Chondrocyte (in vitro differentiated cells): ENCODE data around the gene UNC13B. TPM values are rescaled to one million over a fixed set of nuclear protein-coding genes. Genes with fewer than 3 reads are reported as not detected.
"Not testable (repeated sequence)": the region's sequence is repeated elsewhere in the genome, so short reads cannot be mapped to it uniquely, and the experiment has no call there.

Source experiments
- DNase-seq: peaks from one replicate; pipeline ENCODE4 v3.0.0; 2021; ENCODE audit warnings: mixed read lengths, low spot score
- H3K27ac Mint-ChIP-seq: one replicate; pipeline ENCODE4 v1.8.0; 2021; ENCODE audit warnings: mild to moderate bottlenecking, moderate library complexity, mixed read lengths; ENCODE audit not compliant: unreplicated experiment
- H3K27me3 Mint-ChIP-seq: 2 replicates; pipeline ENCODE4 v1.8.0; 2021; ENCODE audit warnings: low read depth, mixed read lengths
- H3K36me3 Mint-ChIP-seq: 2 replicates; pipeline ENCODE4 v1.8.0; 2021; ENCODE audit warnings: low read depth, mixed read lengths
- H3K4me1 Mint-ChIP-seq: 2 replicates; pipeline ENCODE4 v1.8.0; 2021; ENCODE audit warnings: low read depth, mild to moderate bottlenecking, mixed read lengths
- H3K4me3 Mint-ChIP-seq: one replicate; pipeline ENCODE4 v1.8.0; 2021; ENCODE audit warnings: mild to moderate bottlenecking, moderate library complexity, mixed read lengths; ENCODE audit not compliant: unreplicated experiment
- H3K9me3 Mint-ChIP-seq: 2 replicates; pipeline ENCODE4 v1.8.0; 2021; ENCODE audit warnings: low read depth, mixed read lengths
- CTCF ChIP-seq: fragments of 200-600 bp; sonication (generic); IDR thresholded peaks from 2 replicates; pipeline ENCODE4 v1.5.0; 2021; ENCODE audit warnings: antibody characterized with exemption, mild to moderate bottlenecking, moderate library complexity
- total RNA-seq: library from RNA; stranded (reverse); gene quantifications from 3 replicates; pipeline ENCODE4 v1.2.1, GENCODE V29; 2021

Gene UNC13B
- total RNA-seq, 1 donor from 2014 or later, result 32.8 TPM

GRCh38 chr9:35158501-35159280 lies 3.1 kb upstream of the UNC13B start:
- Mint-ChIP-seq H3K4me3 (no peak overlapping the region), H3K27me3 (no peaks in the 10 kb centered on the region)

GRCh38 chr9:35162605-35163315 lies 951 bp downstream of the UNC13B start:
- Mint-ChIP-seq H3K9me3 (no peaks in the 10 kb centered on the region), H3K36me3 (no peaks in the 10 kb centered on the region), H3K27ac (peak overlapping the region; percentile 93), H3K4me1 (peaks cover 29% of the 10 kb centered on the region), H3K4me3 (peak overlapping the region; percentile 93), H3K27me3 (no peaks in the 10 kb centered on the region)
- TF ChIP-seq CTCF, result no peak
- DNase-seq, result no peak

More at GRCh38 chr9:35158501-35159280, 3.1 kb upstream of the UNC13B start:
- Mint-ChIP-seq H3K27ac (no peak overlapping the region), H3K36me3 (peaks cover 2% of the 10 kb centered on the region), H3K9me3 (no peaks in the 10 kb centered on the region), H3K4me1 (peaks cover 18% of the 10 kb centered on the region)
- DNase-seq, result no peak
- TF ChIP-seq CTCF, result no peak

GRCh38 chr9:35163413-35163812 lies 1.6 kb downstream of the UNC13B start:
- TF ChIP-seq CTCF, result no peak
- Mint-ChIP-seq H3K4me3 (peak overlapping the region; percentile 93), H3K36me3 (no peaks in the 10 kb centered on the region), H3K4me1 (peaks cover 29% of the 10 kb centered on the region), H3K9me3 (no peaks in the 10 kb centered on the region), H3K27ac (no peak overlapping the region), H3K27me3 (no peaks in the 10 kb centered on the region)
- no peak for DNase-seq

GRCh38 chr9:35164711-35165110 lies 2.9 kb downstream of the UNC13B start:
- Mint-ChIP-seq H3K4me3 (peak overlapping the region; percentile 14), H3K27ac (peak overlapping the region; percentile 60), H3K36me3 (no peaks in the 10 kb centered on the region), H3K4me1 (peaks cover 29% of the 10 kb centered on the region), H3K27me3 (no peaks in the 10 kb centered on the region), H3K9me3 (no peaks in the 10 kb centered on the region)
- DNase-seq, result no peak
- TF ChIP-seq CTCF, result no peak

GRCh38 chr9:35167429-35167828 lies 5.6 kb downstream of the UNC13B start:
- H3K36me3 Mint-ChIP-seq, H3K27me3 Mint-ChIP-seq, DNase-seq, H3K9me3 Mint-ChIP-seq, H3K27ac Mint-ChIP-seq, H3K4me3 Mint-ChIP-seq: not testable (repeated sequence)
- peaks cover 26% of the 10 kb centered on the region for H3K4me1 Mint-ChIP-seq
